ENCODE results near the gene PTPRD.

Gene PTPRD

DNA sequence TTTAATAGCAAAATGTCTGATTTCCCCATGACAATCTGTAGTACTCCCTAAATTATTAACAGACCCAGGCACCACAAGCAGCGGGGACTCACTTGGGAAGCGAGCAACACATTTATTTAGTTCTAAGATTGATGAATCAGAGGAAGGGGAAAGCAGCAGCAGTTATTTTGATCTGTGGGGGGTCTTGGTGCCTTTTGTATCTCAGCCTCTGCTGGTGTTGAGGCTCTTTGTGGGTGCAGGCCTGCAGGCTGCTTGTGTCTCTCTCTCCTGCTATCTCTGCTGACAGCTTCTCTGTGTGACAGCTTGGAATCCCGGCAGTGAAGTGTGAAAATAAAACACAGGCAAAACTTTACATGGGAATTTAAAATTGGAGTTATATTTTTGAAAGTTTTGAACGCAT, 1935.1 kb downstream of the PTPRD start:
- DNase-seq (ENCODE audit: extremely low read depth in 1 of 2, low read depth in 1 of 2) = no peak

DNA sequence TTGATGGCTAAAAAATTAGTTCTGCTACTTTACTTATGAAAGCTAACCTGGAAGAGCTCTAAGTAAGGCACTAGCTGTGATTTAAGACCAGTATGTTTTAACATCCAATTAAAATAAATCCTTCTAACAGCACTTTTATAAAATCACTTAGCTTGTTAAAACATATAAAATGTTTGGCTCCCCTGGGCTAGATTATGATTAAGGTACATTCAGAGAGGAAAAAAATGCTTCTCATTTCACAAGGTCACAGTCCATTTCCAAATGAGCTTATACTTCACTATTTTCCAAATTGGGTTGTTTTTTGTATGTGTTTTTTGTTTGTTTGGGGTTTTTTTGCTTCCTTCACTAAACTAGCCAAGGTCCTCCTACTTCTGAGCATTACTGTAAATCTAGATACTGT, 1938.3 kb downstream of the PTPRD start:
- no peak for DNase-seq (ENCODE audit: extremely low read depth in 1 of 2, low read depth in 1 of 2)

DNA sequence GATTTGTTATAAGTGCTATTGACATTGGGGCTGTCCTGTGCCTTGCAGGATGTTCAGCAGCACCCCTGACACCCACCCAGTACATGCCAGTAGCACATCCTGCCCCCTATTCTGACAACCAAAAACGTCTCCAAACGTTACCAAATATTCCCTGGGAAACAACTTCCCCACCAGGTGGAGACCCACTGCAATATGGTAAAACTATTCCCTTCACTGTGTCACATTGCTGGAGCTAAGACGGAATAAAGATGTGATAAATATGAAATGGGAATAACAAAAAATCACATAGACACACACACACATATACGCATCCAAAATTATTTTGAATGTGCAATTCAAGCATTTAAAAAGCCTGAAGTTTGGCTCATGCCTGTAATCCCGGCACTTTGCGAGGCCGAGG, 1939.0 kb downstream of the PTPRD start:
- no peak for DNase-seq (ENCODE audit: extremely low read depth in 1 of 2, low read depth in 1 of 2)

DNA sequence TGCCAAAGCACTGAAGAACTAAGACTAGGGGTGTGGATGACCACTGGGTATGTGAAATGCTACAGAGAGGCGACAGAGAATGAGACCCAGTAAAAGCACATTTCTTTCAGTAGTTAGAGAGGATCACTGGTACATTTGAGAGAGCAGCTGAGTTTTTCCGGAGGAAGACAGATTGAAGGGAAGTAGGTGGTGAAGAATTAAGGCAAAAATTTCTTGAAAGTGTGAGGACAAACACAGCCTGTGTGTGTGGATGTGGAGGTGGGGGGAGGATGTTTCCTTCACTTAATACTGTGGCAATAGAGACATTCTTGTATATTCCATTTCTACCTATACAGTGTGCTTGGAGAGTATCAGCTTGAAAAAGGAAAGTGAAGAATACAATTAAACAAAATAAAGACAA, 1942.1 kb downstream of the PTPRD start:
- DNase-seq (ENCODE audit: extremely low read depth in 1 of 2, low read depth in 1 of 2) = no peak

- DNase-seq (ENCODE audit: extremely low read depth in 1 of 2, low read depth in 1 of 2) = no peak
Observed at GRCh38 chr9:8668751-8669150, 1944.1 kb downstream of the PTPRD start.

DNA sequence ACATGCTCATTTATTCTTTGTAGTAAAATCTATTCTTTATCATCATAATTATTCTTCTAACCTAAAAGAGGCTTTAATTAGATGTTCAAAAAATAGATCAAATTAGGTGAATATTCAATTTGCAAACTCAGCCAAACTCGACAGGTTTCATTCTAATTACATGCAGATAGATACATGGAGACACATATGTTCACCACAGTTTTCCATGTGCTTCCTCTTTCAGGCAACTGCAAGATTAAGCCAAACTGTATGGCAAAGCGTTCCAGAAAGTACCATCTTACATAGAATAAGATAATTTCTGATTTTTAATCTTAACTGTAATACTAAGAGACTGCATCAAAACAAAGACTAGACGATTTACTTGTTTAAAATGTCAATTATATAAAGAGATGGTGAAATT, 1944.6 kb downstream of the PTPRD start:
- no peak for DNase-seq (ENCODE audit: extremely low read depth in 1 of 2, low read depth in 1 of 2)

GRCh38 chr9:8666060-8666459, 1946.7 kb downstream of the PTPRD start:
- no peak for DNase-seq (ENCODE audit: extremely low read depth in 1 of 2, low read depth in 1 of 2)

DNA sequence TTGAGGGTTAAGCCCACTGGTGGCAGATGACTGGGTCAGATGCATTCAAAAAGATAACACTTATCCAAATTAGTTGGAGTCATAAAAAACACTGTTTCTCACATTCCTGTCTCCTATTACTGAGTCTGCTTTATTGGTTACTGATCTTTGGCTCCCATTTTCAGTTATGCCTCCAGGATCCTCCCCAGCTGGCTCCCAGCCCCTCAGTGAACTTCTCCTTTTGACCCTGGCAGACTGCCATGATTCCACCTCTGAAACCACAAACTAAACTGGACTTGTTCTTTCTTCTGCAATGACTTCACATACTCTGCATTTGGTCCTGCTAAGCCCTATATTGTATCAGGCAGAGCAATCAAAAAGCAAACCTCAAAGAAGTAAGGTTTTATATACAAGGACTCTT, 1952.4 kb downstream of the PTPRD start:
- DNase-seq (ENCODE audit: extremely low read depth in 1 of 2, low read depth in 1 of 2) = no peak

DNA sequence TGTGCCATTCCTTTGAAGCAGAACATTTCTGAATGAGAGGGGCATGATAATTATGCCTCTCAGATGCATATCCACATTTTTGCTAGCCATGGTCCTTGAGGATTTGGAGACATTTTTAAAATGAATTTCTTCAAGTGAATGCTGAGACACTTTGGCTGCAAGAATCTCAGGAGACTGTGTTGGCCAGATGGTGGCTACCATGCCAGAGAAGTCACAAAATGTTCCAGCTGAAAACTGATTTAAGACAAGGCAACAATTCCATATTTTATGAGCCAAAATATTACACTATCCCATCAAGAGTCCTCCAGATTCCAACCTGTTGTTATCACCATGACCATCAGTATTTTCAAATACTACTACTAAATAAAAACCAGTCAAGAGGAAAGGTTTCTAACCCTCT, 1953.7 kb downstream of the PTPRD start:
- no peak for DNase-seq (ENCODE audit: extremely low read depth in 1 of 2, low read depth in 1 of 2)

- no peak for DNase-seq (ENCODE audit: extremely low read depth in 1 of 2, low read depth in 1 of 2)
Observed at GRCh38 chr9:8655071-8655470, 1957.7 kb downstream of the PTPRD start.

- no peak for DNase-seq (ENCODE audit: extremely low read depth in 1 of 2, low read depth in 1 of 2)
Observed at GRCh38 chr9:8653855-8654254, 1958.9 kb downstream of the PTPRD start.

DNA sequence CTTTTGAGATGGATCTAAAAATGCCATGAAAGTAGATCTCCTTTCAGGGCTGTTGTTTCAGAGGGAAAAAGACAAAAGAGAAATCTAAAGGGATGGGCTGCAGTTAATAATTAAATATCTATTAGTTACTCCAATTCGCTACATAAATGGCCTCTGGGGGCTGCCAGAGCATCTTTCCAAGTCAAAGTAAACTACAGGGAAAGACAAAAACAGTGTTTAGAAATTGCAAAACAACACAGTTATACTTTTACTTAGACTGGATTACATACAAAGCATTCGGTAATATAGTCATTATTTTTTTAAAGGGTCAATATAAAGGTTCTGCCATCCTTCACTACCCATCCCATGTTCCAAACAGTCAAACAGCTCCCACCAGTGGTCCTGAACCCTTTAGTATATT, 1959.7 kb downstream of the PTPRD start:
- no peak for DNase-seq (ENCODE audit: extremely low read depth in 1 of 2, low read depth in 1 of 2)

DNA sequence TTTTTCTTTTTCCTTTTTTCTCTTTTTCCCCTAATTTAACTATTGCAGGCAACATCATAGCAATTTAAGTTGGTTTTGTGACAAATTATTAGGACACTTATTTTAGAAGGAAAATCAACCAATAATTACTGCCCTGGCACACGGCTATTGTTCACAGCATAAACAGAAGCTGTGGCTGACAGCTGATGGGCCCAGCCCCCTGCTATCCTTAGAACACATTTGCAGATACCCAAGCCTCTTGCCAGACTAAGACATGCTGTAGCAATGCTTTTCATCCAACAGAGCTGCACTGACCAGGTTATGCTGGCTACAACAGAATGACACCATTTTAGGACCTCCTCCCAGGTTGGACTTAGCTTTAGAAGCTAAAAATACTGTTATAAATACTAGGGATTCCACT, 1960.5 kb downstream of the PTPRD start:
- no peak for DNase-seq (ENCODE audit: extremely low read depth in 1 of 2, low read depth in 1 of 2)

GRCh38 chr9:8651846-8652215, 1961.0 kb downstream of the PTPRD start:
- DNase-seq (ENCODE audit: extremely low read depth in 1 of 2, low read depth in 1 of 2) = no peak

- DNase-seq (ENCODE audit: extremely low read depth in 1 of 2, low read depth in 1 of 2) = no peak
Observed at GRCh38 chr9:8651070-8651845, 1961.5 kb downstream of the PTPRD start.

DNA sequence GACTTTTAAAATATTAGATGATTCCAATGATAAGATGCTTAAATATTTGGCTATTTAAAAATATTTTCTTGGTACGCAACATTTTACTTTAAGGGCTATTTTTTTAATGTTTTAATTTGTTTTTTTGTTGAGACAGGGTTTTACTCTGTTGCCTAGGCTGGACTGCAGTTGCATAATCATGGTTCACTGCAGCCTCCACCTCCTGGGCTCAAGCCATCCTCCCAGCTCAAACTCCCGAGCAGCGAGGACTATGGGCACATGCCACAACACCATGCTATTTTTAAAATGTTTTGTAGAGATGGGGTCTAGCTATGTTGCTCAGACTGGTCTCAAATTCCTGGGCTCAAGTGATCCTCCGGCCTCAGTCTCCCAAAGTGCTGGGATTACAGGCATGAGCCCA, 1963.0 kb downstream of the PTPRD start:
- no peak for DNase-seq (ENCODE audit: extremely low read depth in 1 of 2, low read depth in 1 of 2)

DNA sequence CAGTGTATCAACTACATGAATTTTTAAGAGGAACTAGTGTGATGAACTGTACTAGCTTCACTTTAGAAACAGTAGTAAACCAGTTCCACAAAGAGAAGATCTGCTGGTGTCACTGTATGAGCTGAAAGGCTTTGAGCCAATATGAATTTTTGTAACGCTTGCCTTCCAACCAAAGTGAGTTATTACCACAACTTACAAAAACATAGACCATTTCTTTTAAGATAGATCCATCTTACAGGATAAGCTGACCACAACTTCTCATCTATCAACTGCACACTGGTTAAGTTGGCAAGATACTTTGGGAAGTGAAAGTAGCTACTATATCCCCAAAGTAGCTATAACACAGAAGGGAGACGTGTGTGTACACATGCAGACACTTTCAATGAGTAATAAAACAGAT, 1963.6 kb downstream of the PTPRD start:
- DNase-seq (ENCODE audit: extremely low read depth in 1 of 2, low read depth in 1 of 2) = no peak

DNA sequence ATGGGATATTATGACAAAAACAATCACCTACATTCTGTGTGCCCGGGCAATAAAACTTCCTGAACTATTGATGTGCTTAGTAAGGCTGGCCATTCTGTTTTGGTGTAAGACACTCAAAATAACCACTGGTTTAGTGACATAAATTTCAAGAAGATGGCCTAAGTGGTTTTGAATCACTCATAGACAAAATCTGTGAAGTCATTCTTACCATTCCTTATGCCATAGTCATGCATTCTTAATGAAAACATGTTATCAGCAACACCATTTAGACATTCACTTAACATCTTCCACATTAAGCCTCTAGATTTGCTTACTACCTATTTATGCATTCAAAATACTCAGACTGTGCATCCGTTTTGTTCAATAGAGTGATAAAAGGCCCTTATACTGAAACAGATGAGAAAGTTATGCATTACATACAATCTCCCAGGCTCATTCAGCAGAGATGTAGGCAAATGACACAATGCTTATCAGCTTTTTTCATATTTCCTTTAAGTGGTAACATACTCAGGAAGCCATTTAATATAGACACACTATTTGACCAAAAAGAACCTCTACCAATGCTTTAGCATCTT, 1964.4 kb downstream of the PTPRD start:
- DNase-seq (ENCODE audit: extremely low read depth in 1 of 2, low read depth in 1 of 2) = no peak

DNA sequence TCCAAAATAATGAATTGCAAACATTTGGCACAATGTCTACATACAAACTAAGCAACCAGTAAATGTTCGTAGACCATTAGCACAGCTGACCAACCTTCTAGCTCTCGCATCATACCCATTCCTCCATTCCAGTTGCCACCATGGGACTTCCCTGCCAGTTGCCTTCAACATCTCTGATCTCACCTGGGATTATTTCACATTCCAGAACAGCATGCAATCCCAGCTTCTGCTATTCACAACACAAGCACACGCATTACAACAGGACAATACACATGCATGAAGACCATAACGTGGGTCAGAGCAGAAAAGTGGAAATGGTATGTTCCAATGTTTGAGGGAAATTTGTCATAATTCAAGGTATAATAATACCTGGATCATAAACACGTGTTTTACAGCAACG, 1965.0 kb downstream of the PTPRD start:
- DNase-seq (ENCODE audit: extremely low read depth in 1 of 2, low read depth in 1 of 2) = no peak

- DNase-seq (ENCODE audit: extremely low read depth in 1 of 2, low read depth in 1 of 2) = no peak
Observed at GRCh38 chr9:8644571-8644970, 1968.2 kb downstream of the PTPRD start.

DNA sequence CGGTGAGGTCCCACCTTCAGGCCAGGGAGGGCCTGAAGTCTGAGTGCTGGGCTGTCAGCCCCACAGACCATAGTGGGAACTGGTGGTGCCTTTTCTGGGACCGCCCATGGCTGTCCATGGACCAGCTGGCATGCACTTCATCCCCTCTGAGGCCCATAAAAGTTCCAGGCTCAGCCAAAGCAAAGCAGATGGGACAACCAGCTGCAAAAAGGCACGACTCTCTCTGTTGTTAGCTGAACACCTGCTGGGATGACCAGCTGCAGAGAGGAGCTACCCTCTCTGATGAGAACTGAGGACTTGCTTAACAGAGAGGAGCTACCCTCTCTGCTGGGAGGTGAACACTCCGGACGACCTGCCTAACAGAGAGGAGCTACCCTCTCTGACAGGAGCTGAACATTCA, 1968.9 kb downstream of the PTPRD start:
- DNase-seq (ENCODE audit: extremely low read depth in 1 of 2, low read depth in 1 of 2) = no peak

- no peak for DNase-seq (ENCODE audit: extremely low read depth in 1 of 2, low read depth in 1 of 2)
Observed at GRCh38 chr9:8643464-8643863, 1969.3 kb downstream of the PTPRD start.

- DNase-seq (ENCODE audit: extremely low read depth in 1 of 2, low read depth in 1 of 2) = no peak
Observed at GRCh38 chr9:8640761-8641160, 1972.0 kb downstream of the PTPRD start.

Data from activated CD8-positive, alpha-beta memory T cell treated with anti-CD3 and anti-CD28 coated beads for 1 hour (primary cell).